ENCODE results near the gene GADD45B. TPM values are rescaled to one million over a fixed set of nuclear protein-coding genes. Genes with fewer than 3 reads are reported as not detected.

Gene GADD45B
- total RNA-seq, 1 experiment from 2014 or later: 16.2 TPM

DNA sequence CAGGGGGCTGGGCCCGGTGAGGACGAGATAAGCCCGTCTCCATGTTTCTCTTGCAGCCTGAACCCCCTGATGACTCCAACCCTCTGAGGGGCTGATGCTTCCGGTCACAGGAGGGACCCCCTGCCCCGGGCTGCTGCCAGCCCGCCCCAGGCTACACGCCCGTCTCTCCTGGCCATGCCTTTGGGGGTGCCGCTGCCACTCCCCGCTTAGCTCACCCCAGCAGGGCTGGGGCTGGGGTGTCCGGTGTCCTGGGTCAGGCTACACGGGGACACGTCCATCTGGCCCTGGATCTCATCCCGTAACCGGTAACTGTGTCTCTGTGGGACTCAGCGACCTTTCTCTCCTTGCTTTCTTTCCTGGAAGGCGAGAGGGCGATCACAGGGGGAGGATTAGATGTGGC lies 40.8 kb downstream of the GADD45B start:
- no peak for DNase-seq

More for the DNA sequence above, 40.8 kb downstream of the GADD45B start:
- Mint-ChIP-seq H3K27ac (0 out of 7 replicates have a peak overlapping the region, but pooled peaks of 1 of the 3 experiments have one; percentile 18), H3K4me1 (peaks cover 0 to 16% of the 10 kb centered on the region in 2 experiments; a peak in 3 of 4 replicates), H3K4me3 (no peak overlapping the region), H3K36me3 (ENCODE audit: insufficient read depth in 1 of 3, low read depth in 3 of 3) (peaks cover 0 to 4% (median 0%) of the 10 kb centered on the region in 3 experiments; a peak in 1 of 7 replicates), H3K9me3 (no peaks in the 10 kb centered on the region; a peak in 1 of 5 replicates), H3K27me3 (ENCODE audit: low read depth) (no peaks in the 10 kb centered on the region)
- Histone ChIP-seq H3K4ac (ENCODE audit: low read depth, low read length) (no peak overlapping the region), H2BK15ac (ENCODE audit: low read depth, low read length) (no peak overlapping the region), H2BK20ac (ENCODE audit: low read depth, low read length, poor library complexity, severe bottlenecking) (no peak overlapping the region), H3K14ac (ENCODE audit: insufficient read depth, low read length) (peak overlapping the region; percentile 17; the same call in 1 of the 2 replicates), H3K23ac (ENCODE audit: insufficient read length, low read depth, low read length) (no peak overlapping the region), H3K9me3 (ENCODE audit: control insufficient read depth, low read depth, low read length) (no peaks in the 10 kb centered on the region), H3K9ac (ENCODE audit: extremely low read depth, insufficient read length, low read length) (no peak overlapping the region), H3K56ac (ENCODE audit: insufficient read length, low read depth, low read length) (no peak overlapping the region), H3K79me2 (ENCODE audit: insufficient read depth, low read length) (no peaks in the 10 kb centered on the region), H3T11ph (ENCODE audit: low read length) (no peak overlapping the region), H2AFZ (ENCODE audit: low read length) (no peak overlapping the region), H3K27me3 (ENCODE audit: insufficient read depth, low read length) (no peaks in the 10 kb centered on the region), H3K79me1 (ENCODE audit: insufficient read depth, low read depth, low read length, poor library complexity, severe bottlenecking) (no peaks in the 10 kb centered on the region), H4K20me1 (ENCODE audit: control insufficient read depth, insufficient read depth, insufficient read length) (no peaks in the 10 kb centered on the region), H4K91ac (ENCODE audit: insufficient read length, low read depth, low read length) (peak overlapping the region; percentile 61), H3K4me1 (ENCODE audit: insufficient read depth, low read length) (no peaks in the 10 kb centered on the region), H3K18ac (ENCODE audit: insufficient read length, low read depth, low read length) (no peak overlapping the region), H2BK5ac (ENCODE audit: insufficient read length, low read length) (no peak overlapping the region), H2BK120ac (ENCODE audit: low read depth, low read length, poor library complexity, severe bottlenecking) (no peak overlapping the region), H3K4me2 (ENCODE audit: insufficient read depth, insufficient read length, low read length) (no peak overlapping the region), H4K5ac (ENCODE audit: insufficient read length, low read depth, low read length) (no peak overlapping the region), H3K27ac (ENCODE audit: insufficient read length, low read depth, low read length) (no peak overlapping the region), H2AK5ac (ENCODE audit: insufficient read length, low read length) (no peak overlapping the region), H3K23me2 (ENCODE audit: insufficient read length, low read depth, low read length, poor library complexity, severe bottlenecking) (no peaks in the 10 kb centered on the region), H2BK12ac (ENCODE audit: insufficient read length, low read depth, low read length) (no peak overlapping the region), H4K8ac (replicated peaks; ENCODE audit: insufficient read length, low read depth, low read length) (no peak overlapping the region)
- no CpG with 5 or more reads among the region's 18 CpGs for WGBS (ENCODE audit: extremely low coverage, insufficient read length, low lambda C conversion rate)
- TF ChIP-seq, protein P1, sequence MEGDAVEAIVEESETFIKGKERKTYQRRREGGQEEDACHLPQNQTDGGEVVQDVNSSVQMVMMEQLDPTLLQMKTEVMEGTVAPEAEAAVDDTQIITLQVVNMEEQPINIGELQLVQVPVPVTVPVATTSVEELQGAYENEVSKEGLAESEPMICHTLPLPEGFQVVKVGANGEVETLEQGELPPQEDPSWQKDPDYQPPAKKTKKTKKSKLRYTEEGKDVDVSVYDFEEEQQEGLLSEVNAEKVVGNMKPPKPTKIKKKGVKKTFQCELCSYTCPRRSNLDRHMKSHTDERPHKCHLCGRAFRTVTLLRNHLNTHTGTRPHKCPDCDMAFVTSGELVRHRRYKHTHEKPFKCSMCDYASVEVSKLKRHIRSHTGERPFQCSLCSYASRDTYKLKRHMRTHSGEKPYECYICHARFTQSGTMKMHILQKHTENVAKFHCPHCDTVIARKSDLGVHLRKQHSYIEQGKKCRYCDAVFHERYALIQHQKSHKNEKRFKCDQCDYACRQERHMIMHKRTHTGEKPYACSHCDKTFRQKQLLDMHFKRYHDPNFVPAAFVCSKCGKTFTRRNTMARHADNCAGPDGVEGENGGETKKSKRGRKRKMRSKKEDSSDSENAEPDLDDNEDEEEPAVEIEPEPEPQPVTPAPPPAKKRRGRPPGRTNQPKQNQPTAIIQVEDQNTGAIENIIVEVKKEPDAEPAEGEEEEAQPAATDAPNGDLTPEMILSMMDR (conservative IDR thresholded peaks at IDR 0.05): no peak

Data from H9 (cell line).